ENCODE measurements around the gene TMEM109.

TMEM109 gene

DNA sequence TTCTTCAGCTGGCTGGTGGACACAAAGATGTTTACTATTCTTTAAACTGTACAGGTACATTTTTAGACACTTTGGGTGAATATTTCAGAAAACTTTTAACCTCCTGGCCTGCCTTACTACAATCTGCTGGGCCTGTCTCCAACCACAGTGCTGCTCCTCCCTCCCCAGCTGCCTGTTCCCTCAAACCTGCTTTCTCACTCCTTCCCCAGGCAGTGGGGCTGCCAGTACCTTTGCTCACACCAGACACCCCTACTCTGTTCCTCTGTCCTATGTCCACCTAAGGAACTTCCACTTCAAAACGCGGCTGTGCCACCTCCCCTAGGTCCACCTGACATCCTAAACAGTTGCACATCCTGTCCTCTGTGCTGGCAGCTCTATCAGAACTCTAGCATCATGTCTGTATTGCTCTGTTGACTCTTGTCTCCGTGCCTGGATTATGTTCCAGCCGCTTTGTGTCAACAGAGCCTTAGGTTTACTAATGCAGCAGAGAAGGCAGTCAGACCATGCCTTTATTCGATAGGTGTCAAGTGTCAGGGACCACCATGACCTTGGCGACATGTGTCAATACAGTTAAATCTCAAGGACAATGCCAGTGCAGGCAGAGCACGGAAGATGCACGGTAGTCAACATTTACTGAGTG, 33.2 kb upstream of the TMEM109 start:
- Histone ChIP-seq H3K27ac (replicated peaks) (no peak overlapping the region), H3K4me3 (replicated peaks; ENCODE audit: insufficient read depth, low read length) (no peak overlapping the region), H3K27me3 (ENCODE audit: insufficient read depth, poor library complexity, severe bottlenecking) (no peaks in the 10 kb centered on the region)
- DNase-seq (ENCODE audit: low read depth in 1 of 2, low spot score in 1 of 2), result no peak
- TF ChIP-seq, protein P1, sequence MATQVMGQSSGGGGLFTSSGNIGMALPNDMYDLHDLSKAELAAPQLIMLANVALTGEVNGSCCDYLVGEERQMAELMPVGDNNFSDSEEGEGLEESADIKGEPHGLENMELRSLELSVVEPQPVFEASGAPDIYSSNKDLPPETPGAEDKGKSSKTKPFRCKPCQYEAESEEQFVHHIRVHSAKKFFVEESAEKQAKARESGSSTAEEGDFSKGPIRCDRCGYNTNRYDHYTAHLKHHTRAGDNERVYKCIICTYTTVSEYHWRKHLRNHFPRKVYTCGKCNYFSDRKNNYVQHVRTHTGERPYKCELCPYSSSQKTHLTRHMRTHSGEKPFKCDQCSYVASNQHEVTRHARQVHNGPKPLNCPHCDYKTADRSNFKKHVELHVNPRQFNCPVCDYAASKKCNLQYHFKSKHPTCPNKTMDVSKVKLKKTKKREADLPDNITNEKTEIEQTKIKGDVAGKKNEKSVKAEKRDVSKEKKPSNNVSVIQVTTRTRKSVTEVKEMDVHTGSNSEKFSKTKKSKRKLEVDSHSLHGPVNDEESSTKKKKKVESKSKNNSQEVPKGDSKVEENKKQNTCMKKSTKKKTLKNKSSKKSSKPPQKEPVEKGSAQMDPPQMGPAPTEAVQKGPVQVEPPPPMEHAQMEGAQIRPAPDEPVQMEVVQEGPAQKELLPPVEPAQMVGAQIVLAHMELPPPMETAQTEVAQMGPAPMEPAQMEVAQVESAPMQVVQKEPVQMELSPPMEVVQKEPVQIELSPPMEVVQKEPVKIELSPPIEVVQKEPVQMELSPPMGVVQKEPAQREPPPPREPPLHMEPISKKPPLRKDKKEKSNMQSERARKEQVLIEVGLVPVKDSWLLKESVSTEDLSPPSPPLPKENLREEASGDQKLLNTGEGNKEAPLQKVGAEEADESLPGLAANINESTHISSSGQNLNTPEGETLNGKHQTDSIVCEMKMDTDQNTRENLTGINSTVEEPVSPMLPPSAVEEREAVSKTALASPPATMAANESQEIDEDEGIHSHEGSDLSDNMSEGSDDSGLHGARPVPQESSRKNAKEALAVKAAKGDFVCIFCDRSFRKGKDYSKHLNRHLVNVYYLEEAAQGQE (IDR thresholded peaks at IDR 0.05; ENCODE audit: insufficient replicate concordance, low read depth), result no peak
- TF ChIP-seq GABPA (IDR thresholded peaks at IDR 0.05; ENCODE audit: low read depth), result no peak
- TF ChIP-seq, protein P2, sequence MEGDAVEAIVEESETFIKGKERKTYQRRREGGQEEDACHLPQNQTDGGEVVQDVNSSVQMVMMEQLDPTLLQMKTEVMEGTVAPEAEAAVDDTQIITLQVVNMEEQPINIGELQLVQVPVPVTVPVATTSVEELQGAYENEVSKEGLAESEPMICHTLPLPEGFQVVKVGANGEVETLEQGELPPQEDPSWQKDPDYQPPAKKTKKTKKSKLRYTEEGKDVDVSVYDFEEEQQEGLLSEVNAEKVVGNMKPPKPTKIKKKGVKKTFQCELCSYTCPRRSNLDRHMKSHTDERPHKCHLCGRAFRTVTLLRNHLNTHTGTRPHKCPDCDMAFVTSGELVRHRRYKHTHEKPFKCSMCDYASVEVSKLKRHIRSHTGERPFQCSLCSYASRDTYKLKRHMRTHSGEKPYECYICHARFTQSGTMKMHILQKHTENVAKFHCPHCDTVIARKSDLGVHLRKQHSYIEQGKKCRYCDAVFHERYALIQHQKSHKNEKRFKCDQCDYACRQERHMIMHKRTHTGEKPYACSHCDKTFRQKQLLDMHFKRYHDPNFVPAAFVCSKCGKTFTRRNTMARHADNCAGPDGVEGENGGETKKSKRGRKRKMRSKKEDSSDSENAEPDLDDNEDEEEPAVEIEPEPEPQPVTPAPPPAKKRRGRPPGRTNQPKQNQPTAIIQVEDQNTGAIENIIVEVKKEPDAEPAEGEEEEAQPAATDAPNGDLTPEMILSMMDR (IDR thresholded peaks at IDR 0.05; ENCODE audit: insufficient read depth, low read length), result no peak
- no peak for TF ChIP-seq POLR2AphosphoS5 (IDR thresholded peaks at IDR 0.05; ENCODE audit: low read depth)
- TF ChIP-seq SPI1 (IDR thresholded peaks at IDR 0.05; ENCODE audit: borderline replicate concordance, low read depth), result no peak

DNA sequence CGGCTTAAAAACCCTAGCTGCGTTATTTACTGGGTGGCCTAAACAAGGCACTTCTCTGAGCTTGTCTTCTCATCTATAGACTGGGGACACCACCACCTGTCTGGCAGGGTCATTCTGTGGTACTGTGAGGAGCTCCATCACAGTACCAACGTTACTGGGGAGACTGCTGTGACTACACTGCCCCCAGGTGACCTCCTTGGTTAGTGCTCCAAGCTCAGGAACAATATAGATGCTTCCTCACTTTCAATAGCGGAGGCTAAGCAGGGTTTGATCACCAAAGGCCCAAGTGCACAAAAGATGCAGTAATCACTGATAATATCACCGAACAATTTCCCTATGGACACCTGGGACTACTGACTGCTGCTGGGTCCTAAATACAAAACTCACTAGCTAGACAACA, 26.4 kb upstream of the TMEM109 start:
- peak in 1 of 2 experiments; percentile 56 for DNase-seq (ENCODE audit: low read depth in 1 of 2, low spot score in 1 of 2)
- no peak overlapping the region for H3K27ac ChIP-seq (replicated peaks)
- H3K4me3 ChIP-seq (replicated peaks; ENCODE audit: insufficient read depth, low read length), result no peak overlapping the region
- TF ChIP-seq POLR2AphosphoS5 (IDR thresholded peaks at IDR 0.05; ENCODE audit: low read depth), result no peak
- TF ChIP-seq, protein P2 (IDR thresholded peaks at IDR 0.05; ENCODE audit: insufficient read depth, low read length), result peak; percentile 39
- H3K27me3 ChIP-seq (ENCODE audit: insufficient read depth, poor library complexity, severe bottlenecking), result no peaks in the 10 kb centered on the region

DNA sequence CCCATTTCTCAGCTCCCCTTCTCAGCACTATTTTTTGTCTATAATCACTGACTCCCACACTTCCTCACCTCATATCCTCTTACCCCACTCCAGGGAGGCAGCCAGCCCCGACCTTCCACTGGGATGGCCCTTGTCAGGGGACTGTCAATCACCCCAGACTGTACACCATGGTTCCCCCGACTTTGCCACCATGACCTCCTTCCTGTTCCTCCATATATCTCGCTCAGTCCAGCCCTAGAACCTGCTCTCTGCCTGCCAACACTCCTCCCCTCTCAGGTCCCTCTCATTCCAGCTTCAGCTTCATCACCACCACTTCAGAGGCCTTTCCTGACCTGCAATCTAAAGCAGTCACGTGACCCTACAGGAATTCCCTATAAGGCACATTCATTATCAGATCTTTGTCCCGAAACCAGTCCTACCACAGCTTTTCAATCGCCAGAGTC, 24.1 kb upstream of the TMEM109 start:
- no peaks in the 10 kb centered on the region for H3K27me3 ChIP-seq (ENCODE audit: insufficient read depth, poor library complexity, severe bottlenecking)
- H3K27ac ChIP-seq (replicated peaks), result no peak overlapping the region
- TF ChIP-seq, protein P1 (IDR thresholded peaks at IDR 0.05; ENCODE audit: insufficient replicate concordance, low read depth), result no peak
- peak; percentile 58; the same call in 1 of the 2 replicates for TF ChIP-seq POLR2AphosphoS5 (IDR thresholded peaks at IDR 0.05; ENCODE audit: low read depth)
- DNase-seq (ENCODE audit: low read depth in 1 of 2, low spot score in 1 of 2), result no peak
- H3K4me3 ChIP-seq (replicated peaks; ENCODE audit: insufficient read depth, low read length), result no peak overlapping the region

DNA sequence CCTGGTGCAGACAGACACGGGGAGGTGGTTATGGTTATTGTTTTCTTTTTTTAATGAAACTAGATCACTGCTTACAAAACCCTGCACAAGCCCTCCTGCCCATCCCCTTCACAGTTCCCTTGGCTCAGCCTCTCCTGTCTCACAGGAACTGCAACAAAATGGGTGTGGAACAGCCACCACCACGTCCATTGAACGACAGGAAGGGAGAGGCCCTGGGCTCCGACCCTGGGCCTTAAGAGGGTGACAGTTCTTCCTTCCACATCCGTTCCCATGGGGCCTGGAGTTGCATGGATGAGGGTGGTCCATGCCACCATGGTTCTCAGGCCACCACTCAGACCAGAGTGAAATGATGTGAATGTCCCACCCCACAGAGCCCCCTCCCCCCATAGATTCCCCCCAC, 23.3 kb upstream of the TMEM109 start:
- TF ChIP-seq POLR2AphosphoS5 (IDR thresholded peaks at IDR 0.05; ENCODE audit: low read depth) (no peak), GABPA (IDR thresholded peaks at IDR 0.05; ENCODE audit: low read depth) (no peak), SPI1 (IDR thresholded peaks at IDR 0.05; ENCODE audit: borderline replicate concordance, low read depth) (no peak)
- TF ChIP-seq, protein P2 (IDR thresholded peaks at IDR 0.05; ENCODE audit: insufficient read depth, low read length), result no peak
- TF ChIP-seq, protein P1 (IDR thresholded peaks at IDR 0.05; ENCODE audit: insufficient replicate concordance, low read depth), result no peak
- DNase-seq (ENCODE audit: low read depth in 1 of 2, low spot score in 1 of 2), result no peak

More for the DNA sequence above, 23.3 kb upstream of the TMEM109 start:
- Histone ChIP-seq H3K4me3 (replicated peaks; ENCODE audit: insufficient read depth, low read length) (no peak overlapping the region), H3K27me3 (ENCODE audit: insufficient read depth, poor library complexity, severe bottlenecking) (no peaks in the 10 kb centered on the region), H3K27ac (replicated peaks) (no peak overlapping the region)
